PC-3 (cell line): ENCODE data around the gene MED12L.

ENCODE experiments used
- EZH2 ChIP-seq: fragments of 300-600 bp; sonication (generic); IDR thresholded peaks from one replicate; pipeline ENCODE4 v1.6.1; 2017; ENCODE audit warnings: antibody characterized with exemption, mild to moderate bottlenecking, low read length; ENCODE audit not compliant: unreplicated experiment
- EZH2phosphoT487 ChIP-seq: fragments of 300-600 bp; sonication (generic); IDR thresholded peaks from 2 replicates; pipeline ENCODE4 v1.6.1; 2018; ENCODE audit warnings: mild to moderate bottlenecking, antibody characterized with exemption, low read length, borderline replicate concordance
- TF ChIP-seq, protein P1 (sequence below): fragments of 300-600 bp; sonication (generic); conservative IDR thresholded peaks from 2 replicates; pipeline ENCODE4 v1.5.1; 2017; ENCODE audit warnings: antibody characterized with exemption, low read depth, mild to moderate bottlenecking, low read length

DNA sequence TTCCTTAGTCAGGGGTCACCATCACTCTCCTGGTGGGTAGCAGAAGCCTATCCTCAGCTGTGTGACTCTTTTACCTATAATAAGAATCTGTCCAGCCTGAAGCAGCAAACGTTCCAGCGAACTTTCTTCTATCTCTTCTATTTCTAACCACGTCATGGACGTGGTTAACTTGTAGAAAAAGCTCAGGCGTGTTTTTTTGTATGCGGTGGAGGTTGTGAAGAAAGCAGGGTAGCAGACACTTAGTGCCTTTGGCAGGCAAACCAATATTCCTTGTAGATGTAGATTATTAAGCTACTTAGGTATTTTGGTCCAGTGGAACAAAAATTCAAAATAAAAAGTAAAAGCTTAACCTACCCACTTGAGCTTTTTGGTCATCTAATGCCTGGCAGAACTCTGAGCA, 149.4 kb downstream of the MED12L start:
- TF ChIP-seq, protein P1, sequence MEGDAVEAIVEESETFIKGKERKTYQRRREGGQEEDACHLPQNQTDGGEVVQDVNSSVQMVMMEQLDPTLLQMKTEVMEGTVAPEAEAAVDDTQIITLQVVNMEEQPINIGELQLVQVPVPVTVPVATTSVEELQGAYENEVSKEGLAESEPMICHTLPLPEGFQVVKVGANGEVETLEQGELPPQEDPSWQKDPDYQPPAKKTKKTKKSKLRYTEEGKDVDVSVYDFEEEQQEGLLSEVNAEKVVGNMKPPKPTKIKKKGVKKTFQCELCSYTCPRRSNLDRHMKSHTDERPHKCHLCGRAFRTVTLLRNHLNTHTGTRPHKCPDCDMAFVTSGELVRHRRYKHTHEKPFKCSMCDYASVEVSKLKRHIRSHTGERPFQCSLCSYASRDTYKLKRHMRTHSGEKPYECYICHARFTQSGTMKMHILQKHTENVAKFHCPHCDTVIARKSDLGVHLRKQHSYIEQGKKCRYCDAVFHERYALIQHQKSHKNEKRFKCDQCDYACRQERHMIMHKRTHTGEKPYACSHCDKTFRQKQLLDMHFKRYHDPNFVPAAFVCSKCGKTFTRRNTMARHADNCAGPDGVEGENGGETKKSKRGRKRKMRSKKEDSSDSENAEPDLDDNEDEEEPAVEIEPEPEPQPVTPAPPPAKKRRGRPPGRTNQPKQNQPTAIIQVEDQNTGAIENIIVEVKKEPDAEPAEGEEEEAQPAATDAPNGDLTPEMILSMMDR, result no peak
- no peak for TF ChIP-seq EZH2
- no peak for TF ChIP-seq EZH2phosphoT487
